ENCODE data around the gene VWA5B2. TPM values are rescaled to one million over a fixed set of nuclear protein-coding genes. Genes with fewer than 3 reads are reported as not detected.

VWA5B2 gene
- total RNA-seq, 1 experiment from 2014 or later = 10.6 TPM

DNA sequence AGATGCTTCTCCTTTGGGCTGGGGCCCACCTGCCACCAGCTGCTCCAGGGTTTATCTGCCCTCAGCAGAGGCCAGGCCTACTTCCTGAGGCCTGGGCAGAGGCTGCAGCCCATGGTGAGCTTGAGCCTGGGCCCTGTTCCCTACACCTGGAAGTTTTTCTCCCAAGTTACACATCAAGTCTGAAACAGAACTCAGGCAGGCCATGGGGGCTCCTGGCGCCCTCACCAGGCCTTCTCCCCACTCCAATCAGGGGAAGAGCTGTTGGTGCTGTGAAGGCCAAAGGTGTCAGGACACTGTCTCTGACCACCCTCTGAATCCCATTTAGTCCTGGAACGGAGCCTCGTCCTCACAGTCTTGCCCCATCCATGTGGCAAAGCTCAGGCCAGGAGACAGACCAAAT, 7.3 kb downstream of the VWA5B2 start:
- no peaks in the 10 kb centered on the region for H3K27me3 ChIP-seq (ENCODE audit: insufficient read depth, low read length)
- ChIA-PET RAD21 (ENCODE audit: low non-redundant PET in 1 of 2, low total read pairs in 2 of 2, uncharacterized antibody in 2 of 2, unreplicated experiment in 2 of 2) (interaction anchor here in 1 of 2 experiments (0.6 kb wide), 2 partner anchors 52 to 62 kb away, joined by 3 to 4 read pairs; no protein-coding TSS in a partner anchor), POLR2A (no interaction called here), CTCF (interaction anchor here (2.3 kb wide), 1 partner anchor 9 kb away, joined by 9 read pairs; no protein-coding TSS in a partner anchor)
- ATAC-seq (no peak), DNase-seq (ENCODE audit: low read depth, low spot score) (no peak)
- H3K4me1 ChIP-seq (ENCODE audit: control insufficient read depth in 1 of 2, insufficient read depth in 2 of 2, low read length in 2 of 2) = peaks cover 12 to 17% of the 10 kb centered on the region in 2 experiments
- no peaks in the 10 kb centered on the region for H3K9me2 ChIP-seq (ENCODE audit: insufficient read depth)
- H4K20me1 ChIP-seq (ENCODE audit: insufficient read depth) = no peaks in the 10 kb centered on the region
- no peak overlapping the region for H3K4me3 ChIP-seq (replicated peaks in 1 of 2; ENCODE audit: low read depth in 1 of 2, low read length in 2 of 2)
- no peak overlapping the region for H3K27ac ChIP-seq (ENCODE audit: low read depth, low read length)
- intact Hi-C loops (cut with micrococcal nuclease) = no loop called here
- H3K9me3 ChIP-seq (ENCODE audit: control insufficient read depth in 1 of 2, insufficient read depth in 1 of 2, low read depth in 1 of 2, low read length in 2 of 2) = no peaks in the 10 kb centered on the region
- no TSS peak for BruUV-seq (replicated peaks)
- TF ChIP-seq, protein P1, sequence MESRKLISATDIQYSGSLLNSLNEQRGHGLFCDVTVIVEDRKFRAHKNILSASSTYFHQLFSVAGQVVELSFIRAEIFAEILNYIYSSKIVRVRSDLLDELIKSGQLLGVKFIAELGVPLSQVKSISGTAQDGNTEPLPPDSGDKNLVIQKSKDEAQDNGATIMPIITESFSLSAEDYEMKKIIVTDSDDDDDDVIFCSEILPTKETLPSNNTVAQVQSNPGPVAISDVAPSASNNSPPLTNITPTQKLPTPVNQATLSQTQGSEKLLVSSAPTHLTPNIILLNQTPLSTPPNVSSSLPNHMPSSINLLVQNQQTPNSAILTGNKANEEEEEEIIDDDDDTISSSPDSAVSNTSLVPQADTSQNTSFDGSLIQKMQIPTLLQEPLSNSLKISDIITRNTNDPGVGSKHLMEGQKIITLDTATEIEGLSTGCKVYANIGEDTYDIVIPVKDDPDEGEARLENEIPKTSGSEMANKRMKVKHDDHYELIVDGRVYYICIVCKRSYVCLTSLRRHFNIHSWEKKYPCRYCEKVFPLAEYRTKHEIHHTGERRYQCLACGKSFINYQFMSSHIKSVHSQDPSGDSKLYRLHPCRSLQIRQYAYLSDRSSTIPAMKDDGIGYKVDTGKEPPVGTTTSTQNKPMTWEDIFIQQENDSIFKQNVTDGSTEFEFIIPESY (IDR thresholded peaks at IDR 0.05; ENCODE audit: extremely low read depth, insufficient replicate concordance, low read length) = no peak
- TF ChIP-seq, protein P2, sequence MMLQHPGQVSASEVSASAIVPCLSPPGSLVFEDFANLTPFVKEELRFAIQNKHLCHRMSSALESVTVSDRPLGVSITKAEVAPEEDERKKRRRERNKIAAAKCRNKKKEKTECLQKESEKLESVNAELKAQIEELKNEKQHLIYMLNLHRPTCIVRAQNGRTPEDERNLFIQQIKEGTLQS (IDR thresholded peaks at IDR 0.05) = no peak
- no peak overlapping the region for H3K4me2 ChIP-seq (ENCODE audit: low read length)
- no peaks in the 10 kb centered on the region for H3K79me2 ChIP-seq (ENCODE audit: insufficient read depth, low read length)
- H2AFZ ChIP-seq (ENCODE audit: low read depth, low read length, poor library complexity, severe bottlenecking) = no peak overlapping the region
- no peaks in the 10 kb centered on the region for H3K36me3 ChIP-seq (ENCODE audit: control insufficient read depth in 1 of 2, insufficient read depth in 2 of 2, low read length in 2 of 2)
- no peak overlapping the region for H3K9ac ChIP-seq (ENCODE audit: low read length)

DNA sequence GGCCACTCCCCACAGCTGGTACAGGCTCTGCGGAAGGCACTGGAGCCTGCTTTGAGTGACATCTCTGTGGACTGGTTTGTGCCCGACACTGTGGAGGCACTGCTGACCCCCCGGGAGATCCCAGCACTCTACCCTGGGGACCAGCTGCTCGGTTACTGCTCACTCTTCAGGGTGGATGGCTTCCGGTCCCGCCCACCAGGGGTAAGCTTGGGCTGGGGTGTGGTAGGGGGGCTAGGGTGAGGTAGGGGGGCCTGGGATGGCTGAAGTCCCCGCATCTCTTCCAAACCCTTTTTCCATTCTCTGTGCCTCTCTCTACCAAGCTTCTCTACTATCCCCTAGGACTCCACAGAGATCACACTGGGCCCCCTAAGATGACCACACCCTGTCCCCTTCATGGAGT, 7.8 kb downstream of the VWA5B2 start:
- BruUV-seq (replicated peaks) = no TSS peak
- TF ChIP-seq ZNF274 (IDR thresholded peaks at IDR 0.05; ENCODE audit: low read depth, low read length) = no peak
- no peak for TF ChIP-seq YY1 (IDR thresholded peaks at IDR 0.05; ENCODE audit: extremely low read depth, insufficient replicate concordance, low read depth, low read length)
- TF ChIP-seq EGR1 (IDR thresholded peaks at IDR 0.05; ENCODE audit: low read depth) = no peak
- no peak for TF ChIP-seq EZH2 (IDR thresholded peaks at IDR 0.05)
- TF ChIP-seq POLR2AphosphoS5 (IDR thresholded peaks at IDR 0.05; ENCODE audit: low read depth, low read length) = no peak
- TF ChIP-seq SRF (IDR thresholded peaks at IDR 0.05; ENCODE audit: low read depth) = no peak
- TF ChIP-seq CBX3 (IDR thresholded peaks at IDR 0.05; ENCODE audit: low read depth) = no peak
- TF ChIP-seq TCF7L2 (IDR thresholded peaks at IDR 0.05; ENCODE audit: borderline replicate concordance, extremely low read depth, insufficient read depth, insufficient read length) = no peak

More for the DNA sequence above, 7.8 kb downstream of the VWA5B2 start:
- peaks cover 12 to 17% of the 10 kb centered on the region in 2 experiments for H3K4me1 ChIP-seq (ENCODE audit: control insufficient read depth in 1 of 2, insufficient read depth in 2 of 2, low read length in 2 of 2)
- no peak overlapping the region for H3K4me2 ChIP-seq (ENCODE audit: low read length)
- ChIA-PET POLR2A (interaction anchor here (1.0 to 1.2 kb wide), 2 partner anchors 9 to 10 kb away, joined by 3 to 4 read pairs; no protein-coding TSS in a partner anchor), RAD21 (ENCODE audit: low non-redundant PET in 1 of 2, low total read pairs in 2 of 2, uncharacterized antibody in 2 of 2, unreplicated experiment in 2 of 2) (no interaction called here), CTCF (interaction anchor here (2.3 kb wide), 1 partner anchor 9 kb away, joined by 9 read pairs; no protein-coding TSS in a partner anchor)
- no peak overlapping the region for H3K4me3 ChIP-seq (replicated peaks in 1 of 2; ENCODE audit: low read depth in 1 of 2, low read length in 2 of 2)
- H2AFZ ChIP-seq (ENCODE audit: low read depth, low read length, poor library complexity, severe bottlenecking) = no peak overlapping the region
- no peaks in the 10 kb centered on the region for H3K9me3 ChIP-seq (ENCODE audit: control insufficient read depth in 1 of 2, insufficient read depth in 1 of 2, low read depth in 1 of 2, low read length in 2 of 2)
- no peaks in the 10 kb centered on the region for H3K79me2 ChIP-seq (ENCODE audit: insufficient read depth, low read length)
- ATAC-seq = no peak
- no peak overlapping the region for H3K27ac ChIP-seq (ENCODE audit: low read depth, low read length)
- DNase-seq (ENCODE audit: low read depth, low spot score) = no peak
- no peak overlapping the region for H3K9ac ChIP-seq (ENCODE audit: low read length)
- no peaks in the 10 kb centered on the region for H4K20me1 ChIP-seq (ENCODE audit: insufficient read depth)
- no peaks in the 10 kb centered on the region for H3K9me2 ChIP-seq (ENCODE audit: insufficient read depth)
- H3K36me3 ChIP-seq (ENCODE audit: control insufficient read depth in 1 of 2, insufficient read depth in 2 of 2, low read length in 2 of 2) = peaks cover under 1% of the 10 kb centered on the region in 2 experiments; a peak in 2 of 4 replicates
- intact Hi-C loops (cut with micrococcal nuclease) = no loop called here
- H3K27me3 ChIP-seq (ENCODE audit: insufficient read depth, low read length) = no peaks in the 10 kb centered on the region
